Measurements from ENCODE around the gene DOCK4. TPM values are rescaled to one million over a fixed set of nuclear protein-coding genes. Genes with fewer than 3 reads are reported as not detected.
A peak's percentile ranks its signal among the peaks of the same experiment; 100 is the strongest.

DOCK4 gene
- polyA plus RNA-seq, 1 donor from 2014 or later, result not detected

- Mint-ChIP-seq H3K27ac (no peak overlapping the region), H3K9me3 (peaks cover 0 to 3% (median 0%) of the 10 kb centered on the region in 3 donors), H3K4me3 (no peak overlapping the region), H3K4me1 (no peaks in the 10 kb centered on the region), H3K27me3 (peaks cover 3% of the 10 kb centered on the region), H3K36me3 (no peaks in the 10 kb centered on the region)
Observed at GRCh38 chr7:112021379-112022044, 184.7 kb downstream of the DOCK4 start.

- Mint-ChIP-seq H3K27ac (no peak overlapping the region), H3K4me1 (no peaks in the 10 kb centered on the region), H3K9me3 (peaks cover 0 to 5% (median 0%) of the 10 kb centered on the region in 3 donors)
Observed at GRCh38 chr7:112020800-112021199, 185.4 kb downstream of the DOCK4 start.

DNA sequence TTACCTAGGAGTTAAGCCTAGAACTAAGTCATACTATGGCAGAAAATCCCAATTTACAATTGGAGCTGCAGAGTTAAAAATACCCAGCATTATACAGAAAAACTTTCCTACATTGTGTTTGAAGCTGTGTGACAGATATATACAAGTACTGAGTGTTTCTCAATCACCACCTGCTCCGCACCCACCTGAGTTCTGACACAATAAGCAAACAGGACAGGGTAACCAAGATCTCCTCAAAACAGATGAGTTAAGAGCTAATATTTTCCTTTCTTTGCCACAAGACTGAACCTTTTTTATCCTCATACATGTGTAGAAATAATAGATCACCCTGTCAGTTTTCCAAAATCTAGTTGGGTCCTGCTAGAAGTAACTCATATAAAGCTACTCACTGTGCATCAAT, 186.3 kb downstream of the DOCK4 start:
- H3K9me3 Mint-ChIP-seq, result peaks cover 0 to 2% (median 0%) of the 10 kb centered on the region in 3 donors
- no peak overlapping the region for H3K27ac Mint-ChIP-seq
- H3K4me3 Mint-ChIP-seq, result no peak overlapping the region
- no peaks in the 10 kb centered on the region for H3K27me3 Mint-ChIP-seq
- no peaks in the 10 kb centered on the region for H3K36me3 Mint-ChIP-seq
- no peaks in the 10 kb centered on the region for H3K4me1 Mint-ChIP-seq

More at GRCh38 chr7:112020800-112021199, 185.4 kb downstream of the DOCK4 start:
- H3K4me3 Mint-ChIP-seq, result no peak overlapping the region
- peaks cover 2% of the 10 kb centered on the region for H3K27me3 Mint-ChIP-seq
- no peaks in the 10 kb centered on the region for H3K36me3 Mint-ChIP-seq

DNA sequence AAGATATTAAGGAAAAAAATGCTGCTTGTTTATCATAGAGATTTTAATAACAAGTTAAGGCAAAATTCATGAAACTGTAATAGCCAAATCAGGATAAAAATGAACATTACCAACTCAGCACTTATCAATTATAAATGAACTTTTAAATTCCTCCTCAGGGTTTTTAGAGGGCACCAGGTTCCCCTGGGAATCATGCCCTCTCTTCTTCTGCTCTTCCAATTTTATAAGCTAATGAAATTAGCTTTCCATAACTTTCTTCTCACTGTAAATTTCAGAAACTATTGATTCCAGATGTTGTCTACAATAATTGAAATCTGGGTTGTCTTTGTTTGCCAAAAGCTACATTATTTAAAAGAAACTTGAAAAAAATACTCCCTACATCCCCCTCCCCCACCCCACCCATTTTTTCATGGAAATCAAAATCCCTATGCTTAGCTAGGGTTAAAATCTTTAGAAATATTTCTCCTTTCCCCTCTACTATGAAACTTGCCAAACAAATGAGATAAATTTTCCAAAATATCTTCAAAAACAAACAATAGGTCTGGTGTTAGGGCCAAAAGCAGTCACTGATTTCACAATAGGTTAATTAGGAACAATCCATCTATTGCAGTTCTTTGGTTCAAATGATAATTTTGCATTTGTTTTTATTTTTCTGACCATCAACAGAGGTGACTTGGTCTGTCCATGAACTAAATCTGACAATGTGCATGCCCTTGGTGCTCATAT, 187.7 kb downstream of the DOCK4 start:
- Mint-ChIP-seq H3K27me3 (no peaks in the 10 kb centered on the region), H3K4me1 (no peaks in the 10 kb centered on the region), H3K27ac (no peak overlapping the region), H3K4me3 (no peak overlapping the region), H3K9me3 (peaks cover 0 to 2% (median 0%) of the 10 kb centered on the region in 3 donors), H3K36me3 (no peaks in the 10 kb centered on the region)

- Mint-ChIP-seq H3K4me3 (no peak overlapping the region), H3K27me3 (no peaks in the 10 kb centered on the region), H3K4me1 (no peaks in the 10 kb centered on the region), H3K36me3 (no peaks in the 10 kb centered on the region), H3K27ac (no peak overlapping the region), H3K9me3 (peaks cover 0 to 4% (median 0%) of the 10 kb centered on the region in 3 donors)
Observed at GRCh38 chr7:112015146-112015545, 191.1 kb downstream of the DOCK4 start.

DNA sequence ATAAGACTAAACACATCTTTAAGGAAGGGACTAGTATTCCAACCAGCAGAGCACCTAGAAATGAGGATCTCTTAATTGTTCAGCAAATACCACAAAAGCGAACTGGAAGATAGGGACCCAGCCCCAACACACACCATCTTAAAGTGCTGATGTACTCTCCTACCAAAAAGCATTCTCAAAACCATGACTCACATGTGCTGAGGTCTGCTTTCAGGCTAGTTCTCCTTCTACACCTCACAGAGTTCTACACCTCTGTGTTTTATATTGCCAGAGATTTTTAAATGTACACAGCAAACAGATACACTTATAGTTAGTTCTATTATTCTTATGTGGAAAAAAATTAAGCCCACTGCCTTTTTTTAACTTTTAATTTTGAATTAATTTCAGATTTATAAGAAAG, 191.9 kb downstream of the DOCK4 start:
- no peaks in the 10 kb centered on the region for H3K36me3 Mint-ChIP-seq
- no peak overlapping the region for H3K27ac Mint-ChIP-seq
- H3K4me1 Mint-ChIP-seq, result no peaks in the 10 kb centered on the region
- H3K4me3 Mint-ChIP-seq, result no peak overlapping the region
- no peaks in the 10 kb centered on the region for H3K27me3 Mint-ChIP-seq
- peaks cover 0 to 4% (median 0%) of the 10 kb centered on the region in 3 donors for H3K9me3 Mint-ChIP-seq

DNA sequence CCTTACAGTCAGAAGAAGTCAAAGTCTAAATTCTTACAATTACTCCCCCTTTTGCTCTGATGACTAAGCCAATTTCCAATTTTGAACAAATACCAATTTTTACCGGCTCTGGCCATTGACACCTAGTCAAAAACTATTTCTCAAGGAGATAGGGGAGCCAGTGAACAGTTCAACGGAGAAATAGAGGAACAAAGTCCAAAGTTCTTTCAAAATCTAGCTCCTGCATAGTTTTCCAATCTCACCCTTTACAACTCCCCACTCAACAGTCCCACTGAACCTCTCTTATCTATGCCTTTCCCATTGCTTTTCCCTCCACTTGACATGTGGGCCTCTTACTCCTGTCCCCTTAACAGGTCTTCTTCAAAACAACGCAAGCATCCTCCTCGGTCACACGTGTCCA, 192.9 kb downstream of the DOCK4 start:
- Mint-ChIP-seq H3K36me3 (no peaks in the 10 kb centered on the region), H3K9me3 (peaks cover 0 to 4% (median 0%) of the 10 kb centered on the region in 3 donors), H3K4me1 (no peaks in the 10 kb centered on the region), H3K27ac (no peak overlapping the region), H3K4me3 (no peak overlapping the region), H3K27me3 (no peaks in the 10 kb centered on the region)

DNA sequence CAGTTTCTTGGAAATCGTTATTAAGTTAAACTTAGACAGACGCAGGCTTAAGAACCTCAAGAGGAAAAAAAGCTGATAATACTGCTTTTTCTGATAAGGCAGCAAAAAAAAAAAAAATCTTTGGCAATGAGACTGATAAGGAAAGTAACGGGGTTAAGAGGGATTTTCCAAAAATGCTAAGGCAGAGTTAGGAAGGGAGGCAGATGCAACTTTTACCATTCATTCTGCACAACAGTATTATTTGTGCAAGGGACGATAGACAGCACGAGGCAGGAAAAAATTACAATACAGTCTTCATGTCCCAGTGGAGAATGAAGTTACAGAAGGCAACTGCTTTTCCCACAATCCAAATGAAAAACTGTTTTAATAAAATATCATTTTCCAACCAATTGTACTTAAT, 194.0 kb downstream of the DOCK4 start:
- Mint-ChIP-seq H3K9me3 (peaks cover 0 to 4% (median 0%) of the 10 kb centered on the region in 3 donors), H3K27ac (no peak overlapping the region), H3K27me3 (no peaks in the 10 kb centered on the region), H3K36me3 (no peaks in the 10 kb centered on the region), H3K4me1 (no peaks in the 10 kb centered on the region), H3K4me3 (no peak overlapping the region)

- Mint-ChIP-seq H3K27ac (no peak overlapping the region), H3K36me3 (no peaks in the 10 kb centered on the region), H3K4me3 (no peak overlapping the region), H3K27me3 (peaks cover under 1% of the 10 kb centered on the region), H3K4me1 (no peaks in the 10 kb centered on the region), H3K9me3 (peaks cover 0 to 3% (median 0%) of the 10 kb centered on the region in 3 donors)
Observed at GRCh38 chr7:112010994-112011393, 195.2 kb downstream of the DOCK4 start.

- Mint-ChIP-seq H3K4me1 (no peaks in the 10 kb centered on the region), H3K4me3 (no peak overlapping the region), H3K36me3 (no peaks in the 10 kb centered on the region), H3K9me3 (peaks cover 0 to 2% (median 0%) of the 10 kb centered on the region in 3 donors), H3K27ac (no peak overlapping the region), H3K27me3 (peaks cover 4% of the 10 kb centered on the region)
Observed at GRCh38 chr7:112010109-112010508, 196.1 kb downstream of the DOCK4 start.

- no peaks in the 10 kb centered on the region for H3K36me3 Mint-ChIP-seq
- peaks cover 4% of the 10 kb centered on the region for H3K27me3 Mint-ChIP-seq
- H3K4me1 Mint-ChIP-seq, result no peaks in the 10 kb centered on the region
- H3K9me3 Mint-ChIP-seq, result peaks cover 0 to 2% (median 0%) of the 10 kb centered on the region in 3 donors
- no peak overlapping the region for H3K27ac Mint-ChIP-seq
- no peak overlapping the region for H3K4me3 Mint-ChIP-seq
Observed at GRCh38 chr7:112009081-112009480, 197.1 kb downstream of the DOCK4 start.

GRCh38 chr7:112007185-112007584, 199.0 kb downstream of the DOCK4 start:
- H3K36me3 Mint-ChIP-seq, result no peaks in the 10 kb centered on the region
- H3K27ac Mint-ChIP-seq, result no peak overlapping the region

GRCh38 chr7:112006071-112006470, 200.1 kb downstream of the DOCK4 start:
- Mint-ChIP-seq H3K4me1 (peaks cover 0 to 2% (median 0%) of the 10 kb centered on the region in 3 donors), H3K27me3 (peaks cover 7% of the 10 kb centered on the region), H3K4me3 (no peak overlapping the region), H3K9me3 (no peaks in the 10 kb centered on the region), H3K27ac (no peak overlapping the region), H3K36me3 (no peaks in the 10 kb centered on the region)

More at GRCh38 chr7:112007185-112007584, 199.0 kb downstream of the DOCK4 start:
- Mint-ChIP-seq H3K4me1 (no peaks in the 10 kb centered on the region), H3K27me3 (peaks cover 7% of the 10 kb centered on the region), H3K9me3 (no peaks in the 10 kb centered on the region), H3K4me3 (no peak overlapping the region)

DNA sequence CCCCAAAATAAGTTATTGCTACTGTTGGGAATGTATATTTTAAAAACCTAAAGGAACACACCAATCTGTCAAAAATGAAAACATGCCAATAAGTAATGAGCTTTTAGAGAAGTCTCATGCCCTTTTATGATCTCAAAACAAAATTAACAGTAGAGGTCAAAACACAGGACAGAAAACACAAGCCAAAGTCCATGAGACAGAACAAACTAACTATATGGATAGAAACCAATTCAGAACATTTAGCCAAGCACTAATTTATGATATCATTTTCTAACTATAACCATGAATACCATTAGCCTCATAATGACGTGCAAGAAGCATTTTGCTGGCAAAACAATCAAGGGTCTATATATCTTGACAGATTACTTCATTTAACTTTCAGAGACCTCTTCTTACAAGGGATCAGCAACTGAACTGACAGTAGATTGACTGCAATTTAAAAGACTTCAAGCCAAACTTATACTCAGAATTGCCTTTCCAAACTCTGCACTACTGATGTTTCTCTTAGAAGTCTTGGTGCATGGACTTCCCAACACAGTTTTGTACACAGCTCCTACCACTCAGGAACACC, 200.9 kb downstream of the DOCK4 start:
- H3K27me3 Mint-ChIP-seq, result peaks cover 7% of the 10 kb centered on the region
- no peak overlapping the region for H3K27ac Mint-ChIP-seq
- peaks cover 0 to 2% (median 0%) of the 10 kb centered on the region in 3 donors for H3K4me1 Mint-ChIP-seq
- no peak overlapping the region for H3K4me3 Mint-ChIP-seq
- H3K9me3 Mint-ChIP-seq, result no peaks in the 10 kb centered on the region
- H3K36me3 Mint-ChIP-seq, result no peaks in the 10 kb centered on the region

DNA sequence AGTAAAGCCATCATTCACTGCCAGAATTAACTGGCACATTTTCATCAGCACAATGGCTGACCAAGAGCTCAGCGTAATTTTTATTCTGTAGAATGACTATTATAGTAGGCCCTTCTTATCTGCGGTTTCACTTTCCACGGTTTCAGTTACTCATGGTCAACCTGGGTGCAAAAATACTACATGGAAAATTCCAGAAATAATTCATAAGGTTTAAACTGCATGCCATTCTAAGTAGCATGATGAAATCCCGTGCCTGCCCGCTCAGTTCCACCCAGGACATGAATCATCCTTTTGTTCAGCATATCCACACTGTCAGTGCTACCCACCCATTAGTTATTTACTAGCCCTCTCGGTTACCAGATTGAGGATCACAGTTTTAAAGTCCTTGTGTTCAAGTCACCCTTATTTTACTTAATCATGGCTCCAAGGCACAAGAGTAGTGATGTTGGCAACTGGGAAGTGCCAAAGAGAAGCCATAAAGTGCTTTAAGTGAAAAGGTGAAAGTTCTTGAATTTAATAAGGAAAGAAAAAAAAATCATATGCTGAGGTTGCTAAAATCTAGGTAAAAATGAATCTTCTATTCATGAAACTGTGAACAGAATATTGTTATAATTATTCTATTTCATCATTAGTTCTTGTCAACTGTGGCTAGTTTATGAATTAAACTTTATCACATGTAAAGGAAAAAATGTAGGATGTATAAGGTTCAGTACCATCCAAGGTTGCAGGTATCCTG, 204.9 kb downstream of the DOCK4 start:
- Mint-ChIP-seq H3K27me3 (peaks cover 8% of the 10 kb centered on the region), H3K4me3 (peak overlapping the region in 1 of 4 donors; percentile 69), H3K36me3 (no peaks in the 10 kb centered on the region), H3K9me3 (no peaks in the 10 kb centered on the region), H3K4me1 (peaks cover 0 to 2% (median 0%) of the 10 kb centered on the region in 3 donors), H3K27ac (no peak overlapping the region)
